Measurements from ENCODE around the gene ZNF780B. TPM values are rescaled to one million over a fixed set of nuclear protein-coding genes. Genes with fewer than 3 reads are reported as not detected.
A peak's percentile ranks its signal among the peaks of the same experiment; 100 is the strongest.
"Not testable (repeated sequence)": the region's sequence is repeated elsewhere in the genome, so short reads cannot be mapped to it uniquely, and the experiment has no call there.

Gene ZNF780B
- 20.9 TPM for total RNA-seq

DNA sequence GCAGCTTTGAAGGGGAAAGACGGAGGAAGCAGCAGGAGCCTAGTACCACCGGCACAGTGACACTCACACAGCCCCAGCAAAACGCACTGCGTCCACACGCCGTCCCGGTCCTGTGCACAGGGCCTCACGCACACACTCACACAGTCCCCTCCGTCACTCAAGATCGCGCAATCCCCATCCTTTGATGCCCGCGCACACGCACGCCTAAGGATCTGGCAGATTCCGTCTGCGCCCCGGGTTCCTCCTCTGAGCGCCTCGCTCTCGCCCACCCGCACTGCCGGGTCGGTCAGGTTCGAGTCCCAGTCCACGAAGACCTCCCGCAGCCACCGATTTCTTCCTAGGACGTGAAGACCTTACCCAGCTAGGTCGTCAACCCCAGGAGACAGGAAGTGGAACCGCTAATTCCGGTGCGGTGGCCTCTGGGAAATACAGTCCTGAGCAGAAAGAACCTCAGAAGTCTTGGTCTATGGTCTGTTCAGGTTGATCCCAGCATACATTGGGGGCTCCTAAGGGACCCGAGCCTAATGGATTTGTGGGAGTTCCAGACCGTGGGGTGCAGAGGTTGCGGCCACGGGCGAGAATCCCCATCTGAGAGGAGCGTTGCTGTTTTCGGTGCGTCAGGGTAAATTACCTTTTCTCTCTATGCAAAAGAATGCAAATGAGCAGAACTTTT lies at the start of gene ZNF780B:
Gene ZNF780B (minus strand): TSS at position 400 of the 673 bp plus-strand sequence. CDS start 5,899 bp downstream, outside the sequence.
- DNase-seq, result no peak

DNA sequence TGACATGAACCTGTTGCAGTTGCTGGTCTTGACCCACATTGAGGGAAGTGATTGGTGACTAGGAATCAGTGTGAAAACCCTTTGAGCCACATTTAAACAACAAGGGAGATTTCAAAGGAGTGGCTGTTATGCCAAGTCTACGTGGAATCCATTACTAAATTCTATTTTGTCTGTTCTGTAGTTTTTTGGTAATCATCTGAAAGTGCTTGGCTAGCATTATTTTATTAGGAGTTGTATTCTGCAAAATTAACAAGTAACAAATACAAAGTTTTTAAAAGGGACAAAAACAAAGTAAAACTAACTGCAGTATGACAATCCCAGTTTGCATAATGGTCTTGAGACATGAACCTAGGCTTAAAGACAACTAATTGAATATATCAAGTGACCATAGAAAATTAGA lies 48.7 kb upstream of the ZNF780B start:
- DNase-seq, result no peak

DNA sequence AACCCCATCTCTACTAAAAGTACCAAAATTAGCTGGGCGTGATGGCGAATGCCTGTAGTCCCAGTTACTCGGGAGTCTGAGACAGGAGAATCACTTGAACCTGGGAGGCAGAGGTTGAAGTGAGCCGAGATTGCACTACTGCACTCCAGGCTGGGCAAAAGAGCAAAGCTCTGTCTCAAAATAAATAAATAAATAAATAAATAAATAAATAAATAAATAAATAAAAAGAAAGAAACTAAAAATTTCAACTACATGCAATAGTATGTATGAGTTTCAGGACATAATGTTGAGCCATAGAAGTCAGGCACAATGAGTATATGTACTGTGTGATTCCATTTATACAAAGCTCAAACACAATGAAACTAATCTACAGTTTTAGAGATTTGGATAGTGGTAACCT lies 47.6 kb upstream of the ZNF780B start:
- no peak for DNase-seq

DNA sequence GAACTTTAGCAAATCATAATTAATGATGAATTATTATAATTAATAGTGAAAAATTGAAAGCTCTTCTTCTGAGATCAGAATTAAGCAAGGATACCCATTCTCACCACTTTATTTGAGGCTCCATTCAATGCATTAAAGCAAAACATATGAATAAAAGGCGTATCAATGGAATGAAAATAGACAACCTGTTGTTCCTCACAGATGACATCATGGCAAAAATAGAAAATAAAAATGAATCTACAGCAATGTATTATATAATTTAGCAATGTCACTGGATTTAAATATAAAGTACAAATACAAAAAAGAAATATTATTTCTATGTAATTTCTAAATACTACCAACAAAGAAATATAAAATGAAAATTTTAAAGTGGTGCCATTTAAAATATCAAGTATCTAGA lies 45.8 kb upstream of the ZNF780B start:
- no peak for DNase-seq

DNA sequence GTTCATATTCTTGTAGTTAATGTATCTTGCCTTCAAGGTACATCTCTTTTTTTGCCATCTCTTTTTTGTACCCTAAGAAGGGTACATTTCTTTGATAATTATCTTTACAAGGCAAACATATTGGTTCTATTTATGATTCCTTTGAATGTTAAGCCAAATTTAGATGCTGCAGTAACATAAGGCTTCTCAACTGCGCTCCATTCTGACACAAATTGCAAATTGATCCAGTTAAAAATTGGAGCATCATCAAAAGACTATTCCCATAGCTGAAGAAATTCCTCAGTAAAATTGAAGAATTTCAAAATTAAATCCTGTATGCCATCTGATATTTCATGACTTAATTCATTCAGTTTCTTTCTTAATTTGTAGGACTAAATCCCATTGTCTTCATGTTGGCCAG lies 37.4 kb upstream of the ZNF780B start:
- DNase-seq, result no peak

DNA sequence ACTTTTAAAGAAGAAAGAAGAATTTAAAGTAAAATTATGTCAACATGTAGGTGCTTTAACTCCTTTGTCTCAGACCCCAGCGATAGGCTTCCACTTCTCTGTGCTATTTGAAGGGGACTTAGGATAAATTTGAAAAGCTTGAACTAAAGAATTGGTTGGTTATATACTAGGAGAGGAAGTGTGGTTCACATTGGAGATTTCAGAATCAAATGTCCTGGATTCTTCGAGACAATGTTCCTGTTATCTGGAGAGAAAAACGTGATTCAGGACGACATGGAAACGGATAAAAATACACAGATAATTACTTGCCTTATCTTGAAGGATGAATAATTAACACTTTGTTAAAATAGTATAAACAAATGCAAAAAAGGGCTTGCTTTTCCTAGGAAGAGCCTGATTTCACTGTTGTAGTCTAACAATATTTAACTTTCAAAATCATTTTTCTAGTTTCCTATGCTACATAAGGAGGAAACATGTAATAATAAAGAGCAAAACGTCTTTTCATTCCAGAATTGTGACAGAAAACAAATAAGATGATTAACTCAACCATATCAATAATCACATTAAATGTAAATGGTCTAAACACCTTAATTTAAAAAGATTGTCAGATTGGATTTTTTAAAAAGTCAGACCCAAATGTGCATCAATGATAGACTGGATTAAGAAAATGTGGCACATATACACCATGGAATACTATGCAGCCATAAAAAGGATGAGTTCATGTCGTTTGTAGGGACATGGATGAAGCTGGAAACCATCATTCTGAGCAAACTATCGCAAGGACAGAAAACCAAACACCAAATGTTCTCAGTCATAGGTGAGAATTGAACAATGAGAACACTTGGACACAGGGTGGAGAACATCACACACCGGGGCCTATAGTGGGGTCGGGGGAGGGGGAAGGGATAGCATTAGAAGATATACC lies 35.4 kb upstream of the ZNF780B start:
- no peak for DNase-seq

DNA sequence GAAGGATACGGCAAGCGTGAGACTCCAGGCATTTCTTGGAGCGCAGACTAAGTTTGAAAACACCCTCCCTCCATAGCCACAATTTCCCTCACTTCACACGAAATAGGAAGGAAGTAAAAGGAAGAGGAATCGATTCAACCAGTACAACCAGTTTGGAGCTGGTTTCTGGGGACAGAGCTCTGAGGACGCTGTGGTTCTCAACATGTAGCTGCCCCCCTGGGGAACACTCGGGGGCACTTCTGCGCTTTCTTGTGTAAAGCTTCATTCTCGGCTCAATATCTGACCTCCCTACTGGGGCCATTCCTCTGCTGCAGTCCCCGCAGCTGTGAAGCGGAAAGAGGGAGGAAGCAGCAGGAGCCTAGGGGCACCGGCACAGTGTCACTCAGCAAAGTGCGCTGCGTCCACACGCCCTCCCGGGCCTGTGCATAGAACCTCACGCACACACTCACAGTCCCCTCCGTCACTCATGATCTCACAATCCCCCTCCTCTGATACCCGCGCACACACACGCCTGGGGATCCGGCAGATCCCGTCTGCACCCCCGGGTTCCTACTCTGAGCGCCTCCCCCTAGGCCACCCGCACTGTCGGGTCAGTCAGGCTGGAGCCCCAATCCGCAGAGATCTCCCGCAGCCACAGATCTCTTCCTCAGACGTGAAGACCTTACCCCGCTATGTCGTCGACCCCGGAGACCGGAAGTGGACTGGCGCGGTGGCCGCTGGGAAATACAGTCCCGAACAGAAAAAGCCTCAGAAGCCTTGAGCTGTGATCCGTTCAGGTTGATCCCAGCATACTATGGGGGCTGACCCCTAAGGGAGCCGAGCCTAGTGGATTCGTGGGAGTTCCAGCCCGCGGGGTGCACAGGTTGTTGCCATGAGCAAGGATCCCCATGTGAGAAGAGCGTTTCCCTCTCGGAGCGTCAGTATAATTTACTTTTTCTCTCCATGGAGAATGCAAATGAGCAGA lies 34.5 kb upstream of the ZNF780B start, which contains the start of gene ZNF780A:
Gene ZNF780A (minus strand): TSS at position 703 of the 964 bp plus-strand sequence. CDS start 6,190 bp downstream, outside the sequence.
- DNase-seq, result peak; percentile 53

DNA sequence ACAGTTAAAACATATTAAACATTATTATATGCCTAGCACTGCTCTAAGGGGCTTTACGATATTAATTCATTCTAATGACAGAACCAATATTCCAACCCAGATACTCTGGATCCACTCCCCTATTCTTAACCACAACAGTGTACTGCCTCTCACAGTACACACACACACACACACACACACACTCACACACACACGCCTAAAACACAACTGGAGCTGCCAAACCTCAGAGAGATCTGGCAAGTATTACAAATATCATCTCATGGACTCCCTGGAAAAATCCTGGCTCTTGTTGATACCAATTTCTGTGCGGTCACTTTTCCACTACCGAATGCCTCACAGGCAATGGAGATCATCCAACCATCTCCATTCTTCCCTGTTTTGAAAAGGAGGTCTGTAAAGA lies 33.4 kb upstream of the ZNF780B start:
- no peak for DNase-seq

DNA sequence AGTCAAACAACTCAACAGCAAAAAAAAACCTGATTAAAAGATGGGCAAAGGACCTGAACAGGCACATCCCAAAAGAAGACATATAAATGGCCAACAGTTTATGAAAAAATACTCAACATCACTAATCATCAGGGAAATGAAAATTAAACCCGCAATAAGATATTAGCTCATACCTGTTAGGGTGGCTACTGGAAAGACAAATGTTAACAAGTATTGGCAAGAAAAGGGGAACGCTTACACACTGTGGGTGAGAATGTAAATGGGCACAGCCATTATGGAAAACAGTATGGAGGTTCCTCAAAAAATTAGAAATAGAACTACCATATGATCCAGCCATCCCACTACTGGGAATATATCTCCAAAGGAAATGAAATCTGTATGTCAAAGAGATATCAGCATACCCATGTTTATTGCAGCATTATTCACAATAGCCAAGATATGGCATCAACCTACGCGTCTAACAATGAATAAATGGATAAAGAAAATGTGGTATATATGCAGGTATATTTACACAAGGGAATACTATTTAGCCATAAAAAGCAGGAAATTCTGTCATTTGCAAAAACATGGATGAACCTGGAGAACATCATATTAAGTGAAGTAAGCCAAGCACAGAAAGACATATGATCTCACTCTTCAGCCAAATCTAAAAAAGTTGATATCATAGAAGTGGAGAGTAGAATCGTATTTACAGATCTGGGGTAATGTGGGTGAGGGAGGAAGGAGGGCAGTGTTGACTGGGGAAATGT lies 32.4 kb upstream of the ZNF780B start:
- DNase-seq, result no peak

DNA sequence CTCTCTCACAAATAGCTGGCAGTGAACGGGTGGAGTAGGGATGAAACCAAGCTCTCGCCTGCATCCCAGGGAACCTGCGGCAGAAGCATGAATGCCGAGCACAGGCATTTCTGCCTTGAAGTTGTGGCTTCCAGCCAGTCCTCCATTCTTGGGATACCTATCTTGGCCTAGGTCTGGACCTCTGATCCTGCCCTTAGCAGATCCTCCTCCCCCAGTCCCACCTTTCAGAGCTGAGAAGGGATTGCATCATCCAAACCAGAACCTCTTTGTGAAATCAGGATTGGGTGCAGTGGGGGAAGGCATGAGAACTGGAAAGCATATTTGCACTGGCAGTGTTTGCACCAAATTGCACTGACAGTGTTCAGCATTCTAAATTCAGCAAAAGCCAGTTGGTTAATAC lies 28.9 kb upstream of the ZNF780B start:
- no peak for DNase-seq

DNA sequence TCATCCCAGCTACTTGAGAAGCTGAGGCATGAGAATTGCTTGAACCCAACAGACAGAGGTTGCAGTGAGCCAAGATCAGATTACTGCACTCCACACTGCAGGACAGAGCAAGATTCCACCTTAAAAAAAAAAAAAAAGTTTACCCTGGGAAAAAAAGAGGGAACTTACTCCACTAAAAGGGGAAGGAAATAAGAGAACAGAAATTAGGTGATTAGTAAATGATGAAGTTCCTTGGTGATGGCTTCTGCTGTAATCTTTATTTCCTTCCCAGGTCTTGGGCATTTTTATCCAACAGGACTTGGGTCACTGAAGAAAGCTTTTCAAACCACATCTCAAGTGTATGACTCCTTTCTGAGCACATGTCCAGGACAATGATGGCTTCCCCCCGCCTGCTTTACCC lies 25.4 kb upstream of the ZNF780B start:
- DNase-seq, result no peak

DNA sequence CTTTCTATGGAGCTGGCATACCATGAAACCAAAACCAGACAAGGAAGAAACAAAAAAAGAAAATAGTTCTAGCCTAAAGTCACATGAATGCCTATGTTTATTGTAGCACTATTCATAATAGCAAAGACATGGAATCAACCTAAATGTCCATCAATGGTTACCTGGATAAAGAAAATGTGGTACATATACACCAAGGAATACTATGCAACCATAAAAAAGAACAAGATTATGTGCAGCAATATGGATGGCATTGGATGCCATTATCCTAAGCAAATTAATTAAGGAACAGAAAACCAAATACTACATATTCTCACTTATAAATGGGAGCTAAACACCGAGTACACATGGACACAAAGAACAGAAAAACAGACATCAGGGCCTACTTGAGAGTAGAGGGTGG lies 24.3 kb upstream of the ZNF780B start:
- no peak for DNase-seq

DNA sequence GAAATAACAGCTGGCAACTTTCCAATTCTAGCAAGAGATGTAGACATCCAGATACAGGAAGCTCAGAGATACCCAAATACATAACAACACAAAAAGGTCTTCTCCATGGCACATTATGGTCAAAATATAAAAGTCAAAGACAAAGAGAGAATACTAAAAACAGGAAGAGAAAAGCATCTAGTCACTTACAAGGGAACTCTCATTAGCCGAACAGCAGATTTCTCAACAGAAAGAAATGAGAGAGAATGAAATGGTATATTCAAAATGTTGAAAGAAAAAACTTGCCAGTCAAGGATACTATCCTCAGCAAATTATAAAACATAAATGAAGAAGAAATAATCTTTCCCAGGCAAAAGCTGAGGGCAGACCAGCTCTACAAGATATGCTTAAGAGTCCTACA lies 22.3 kb upstream of the ZNF780B start:
- no peak for DNase-seq

DNA sequence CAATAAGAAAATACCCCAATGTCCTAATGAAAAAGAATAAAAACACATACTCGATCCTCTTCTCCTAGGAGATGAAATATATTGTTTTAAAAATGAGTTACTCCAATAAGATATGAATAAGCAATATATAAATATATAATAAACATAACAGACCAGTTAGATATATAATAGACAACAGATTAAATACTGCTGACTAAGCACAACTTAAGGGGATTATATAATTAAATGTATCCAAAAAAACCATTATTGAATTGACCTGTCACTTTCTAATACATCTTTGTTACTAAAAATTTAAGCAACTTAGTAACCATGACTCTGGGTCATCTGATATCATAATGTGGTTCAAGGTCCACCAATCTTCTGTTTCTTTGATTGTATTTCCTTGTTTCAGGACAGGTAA lies 14.0 kb upstream of the ZNF780B start:
- no peak for DNase-seq

DNA sequence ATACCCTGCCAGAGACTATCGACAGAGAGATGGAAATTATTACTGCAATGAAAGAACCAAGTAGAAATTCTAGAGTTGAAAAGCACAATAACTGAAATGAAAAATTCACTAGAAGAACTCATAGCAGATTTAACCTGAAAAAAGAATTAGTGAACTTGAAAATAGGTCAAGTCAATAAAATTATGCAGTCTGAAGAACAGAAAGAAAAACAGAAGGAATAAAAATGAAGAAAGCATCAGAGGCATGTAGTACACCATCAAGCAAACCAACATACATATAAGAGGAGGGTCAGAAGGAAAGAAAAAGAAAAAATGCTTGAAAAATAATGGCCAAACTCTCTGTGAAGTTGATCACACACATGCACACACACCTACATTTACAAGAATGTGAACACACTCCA lies 3.6 kb upstream of the ZNF780B start:
- no peak for DNase-seq

DNA sequence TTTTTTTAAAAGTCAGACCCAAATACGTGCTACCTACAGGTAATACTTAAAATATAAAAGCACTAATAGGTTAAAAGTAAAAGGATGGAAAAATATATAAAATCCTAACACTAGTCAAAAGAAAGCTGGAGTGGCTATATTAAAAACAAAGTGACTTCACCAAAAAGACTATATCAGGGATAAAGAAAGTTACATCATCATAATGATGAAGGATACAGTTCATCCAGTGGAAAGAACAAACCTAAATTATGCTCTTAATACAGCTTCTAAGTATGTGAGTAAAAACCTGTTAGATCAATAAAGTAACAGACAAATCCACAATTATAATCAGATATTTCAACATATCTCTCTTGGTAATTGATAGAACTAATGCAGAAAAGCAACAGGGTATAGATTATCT lies 1.1 kb upstream of the ZNF780B start:
- DNase-seq, result no peak

DNA sequence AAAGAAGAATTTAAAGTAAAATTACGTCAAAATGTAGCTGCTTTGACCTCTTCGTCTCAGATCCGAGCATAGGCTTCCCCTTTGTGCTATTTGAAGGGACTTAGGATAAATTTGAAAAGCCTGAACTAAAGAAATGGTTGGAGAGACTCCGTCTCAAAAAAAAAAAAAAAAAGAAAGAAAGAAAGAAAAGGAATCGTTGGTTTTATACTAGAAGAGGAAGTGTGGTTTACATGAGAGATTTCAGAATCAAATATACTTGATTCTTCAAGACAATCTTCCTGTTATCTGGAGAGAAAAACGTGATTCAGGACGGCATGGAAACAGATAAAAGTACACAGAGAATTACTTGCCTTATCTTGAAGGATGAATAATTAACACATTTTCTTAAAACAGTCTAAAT lies 474 bp upstream of the ZNF780B start:
- DNase-seq, result no peak

DNA sequence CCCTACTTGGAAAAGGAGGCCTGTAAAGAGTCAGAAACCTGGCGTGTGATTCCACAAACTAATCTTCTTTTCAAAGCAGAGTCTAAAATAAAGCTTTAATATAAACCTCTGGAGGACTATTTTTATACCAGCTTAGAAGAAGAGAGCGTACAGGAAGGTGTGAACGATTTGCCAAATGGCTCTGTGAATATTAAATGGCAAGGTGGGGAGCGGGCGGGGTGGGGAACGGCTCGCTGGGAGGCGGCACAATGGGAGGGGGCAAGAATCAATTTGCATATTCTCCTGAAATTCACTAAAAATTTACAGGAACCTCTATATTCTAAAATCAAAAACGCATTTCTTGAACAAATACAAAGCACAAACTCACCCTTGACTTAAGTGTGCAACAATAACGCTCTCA lies 982 bp downstream of the ZNF780B start:
- DNase-seq, result no peak

DNA sequence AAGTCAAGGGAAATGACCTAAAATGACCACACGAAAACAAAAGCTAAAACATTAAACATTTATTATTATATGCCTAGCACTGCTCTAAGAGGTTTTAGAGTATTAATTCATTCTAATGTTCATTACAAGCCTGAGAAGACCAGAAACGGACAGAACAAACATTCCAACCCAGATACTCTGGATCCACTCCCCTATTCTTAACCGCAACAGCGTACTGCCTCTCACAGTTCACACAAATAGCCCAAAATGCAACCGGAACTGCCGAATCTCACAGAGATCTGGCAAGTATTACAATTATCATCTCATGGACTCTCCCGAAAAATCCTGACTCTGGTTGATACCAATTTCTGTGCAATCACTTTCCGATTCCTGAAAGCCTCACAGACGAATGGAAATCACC lies 1.4 kb downstream of the ZNF780B start:
- no peak for DNase-seq

DNA sequence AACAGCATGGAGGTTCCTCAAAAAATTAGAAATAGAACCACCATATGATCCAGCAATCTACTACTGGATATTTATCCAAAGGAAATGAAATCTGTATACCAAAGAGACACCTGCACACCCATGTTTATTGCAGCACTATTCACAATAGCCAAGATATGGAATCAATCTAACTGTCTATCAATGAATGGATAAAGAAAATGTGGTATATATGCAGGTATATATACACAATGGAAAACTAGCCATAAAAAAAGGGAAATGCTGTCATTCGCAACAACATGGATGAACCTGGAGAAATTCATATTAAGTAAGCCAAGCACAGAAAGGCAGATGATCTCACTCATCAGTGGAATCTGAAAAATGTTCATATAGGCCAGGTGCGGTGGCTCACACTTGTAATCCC lies 2.5 kb downstream of the ZNF780B start:
- DNase-seq, result no peak

DNA sequence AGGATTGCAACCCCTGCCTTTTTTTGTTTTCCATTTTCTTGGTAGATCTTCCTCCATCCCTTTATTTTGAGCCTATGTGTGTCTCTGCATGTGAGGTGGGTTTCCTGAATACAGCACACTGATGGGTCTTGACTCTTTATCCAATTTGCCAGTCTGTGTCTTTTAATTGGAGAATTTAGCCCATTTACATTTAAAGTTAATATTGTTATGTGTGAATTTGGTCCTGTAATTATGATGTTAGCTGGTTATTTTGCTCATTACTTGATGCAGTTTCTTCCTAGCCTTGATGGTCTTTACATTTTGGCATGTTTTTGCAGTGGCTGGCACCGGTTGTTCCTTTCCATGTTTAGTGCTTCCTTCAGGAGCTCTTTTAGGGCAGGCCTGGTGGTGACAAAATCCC lies 14.3 kb downstream of the ZNF780B start:
- not testable (repeated sequence) for DNase-seq

DNA sequence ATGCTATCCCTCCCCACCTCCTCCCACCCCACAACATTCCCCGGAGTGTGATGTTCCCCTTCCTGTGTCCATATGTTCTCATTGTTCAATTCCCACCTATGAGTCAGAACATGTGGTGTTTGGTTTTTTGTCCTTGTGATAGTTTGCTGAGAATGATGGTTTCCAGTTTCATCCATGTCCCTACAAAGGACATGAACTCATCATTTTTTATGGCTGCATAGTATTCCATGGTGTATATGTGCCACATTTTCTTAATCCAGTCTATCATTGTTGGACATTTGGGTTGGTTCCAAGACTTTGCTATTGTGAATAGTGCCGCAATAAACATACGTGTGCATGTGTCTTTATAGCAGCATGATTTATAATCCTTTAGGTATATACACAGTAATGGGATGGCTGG lies 18.0 kb downstream of the ZNF780B start:
- not testable (repeated sequence) for DNase-seq

Data from skin of body (tissue), 2 donors.